Esophagus squamous epithelium (tissue), 4 donors: Measurements from ENCODE around the gene TUBG2.

Experiments
- CTCF ChIP-seq, 6 experiments: fragments of 450-650 bp in 4 of 6; fragments of 200-600 bp in 2 of 6; sonication (generic) in 2 of 6; IDR thresholded peaks; one replicate each; pipeline ENCODE4 v1.5.1; 2016 to 2019; ENCODE audit warnings: antibody characterized with exemption in 6 of 6, mild to moderate bottlenecking in 4 of 6, moderate library complexity in 4 of 6
- POLR2A ChIP-seq, 4 donors: fragments of 450-650 bp; IDR thresholded peaks; one replicate each; pipeline ENCODE4 v1.6.1; 2017; ENCODE audit warnings: antibody characterized with exemption in 4 of 4, mild to moderate bottlenecking in 4 of 4, moderate library complexity in 3 of 4

- no peak for TF ChIP-seq CTCF (IDR thresholded peaks at IDR 0.05)
- no peak for TF ChIP-seq POLR2A (IDR thresholded peaks at IDR 0.05)
Observed at GRCh38 chr17:42702446-42702845, 43.4 kb downstream of the TUBG2 start.
